Thyroid gland (tissue), 4 donors: ENCODE measurements around the gene IGFBP2.

Source experiments
- POLR2A ChIP-seq, 2 donors: fragments of 450-650 bp; IDR thresholded peaks; one replicate each; pipeline ENCODE4 v1.6.1; 2017; ENCODE audit warnings: antibody characterized with exemption in 2 of 2, mild to moderate bottlenecking in 2 of 2, moderate library complexity in 1 of 2
- TF ChIP-seq, protein P1 (sequence below), 6 experiments: fragments of 200-600 bp in 3 of 6; fragments of 450-650 bp in 3 of 6; sonication (generic) in 3 of 6; IDR thresholded peaks; one replicate each; pipeline ENCODE4 v1.5.1; 2016 to 2019; ENCODE audit warnings: antibody characterized with exemption in 6 of 6, mild to moderate bottlenecking in 2 of 6, inconsistent platforms in 1 of 6, moderate library complexity in 1 of 6

DNA sequence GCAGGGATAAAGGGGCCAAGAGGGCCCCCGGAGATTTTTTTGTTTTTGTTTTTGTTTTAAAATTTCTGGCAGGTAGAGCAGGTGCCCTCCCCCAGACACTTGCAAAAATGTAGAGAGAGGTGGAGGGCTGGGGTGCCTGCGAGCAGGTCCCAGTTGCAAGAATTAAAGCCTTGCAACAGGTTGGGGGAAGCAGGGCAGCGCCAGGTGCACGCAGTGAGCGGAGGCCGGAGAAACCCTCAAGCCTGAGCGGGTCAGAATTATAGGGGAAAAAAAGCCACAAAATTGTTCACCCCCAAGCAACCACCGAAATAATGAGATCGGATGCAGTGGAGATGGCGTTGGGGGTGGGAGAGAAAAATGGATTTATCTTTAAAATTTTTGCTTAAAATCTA, 61.6 kb downstream of the IGFBP2 start:
- no peak for TF ChIP-seq POLR2A (IDR thresholded peaks at IDR 0.05)
- TF ChIP-seq, protein P1, sequence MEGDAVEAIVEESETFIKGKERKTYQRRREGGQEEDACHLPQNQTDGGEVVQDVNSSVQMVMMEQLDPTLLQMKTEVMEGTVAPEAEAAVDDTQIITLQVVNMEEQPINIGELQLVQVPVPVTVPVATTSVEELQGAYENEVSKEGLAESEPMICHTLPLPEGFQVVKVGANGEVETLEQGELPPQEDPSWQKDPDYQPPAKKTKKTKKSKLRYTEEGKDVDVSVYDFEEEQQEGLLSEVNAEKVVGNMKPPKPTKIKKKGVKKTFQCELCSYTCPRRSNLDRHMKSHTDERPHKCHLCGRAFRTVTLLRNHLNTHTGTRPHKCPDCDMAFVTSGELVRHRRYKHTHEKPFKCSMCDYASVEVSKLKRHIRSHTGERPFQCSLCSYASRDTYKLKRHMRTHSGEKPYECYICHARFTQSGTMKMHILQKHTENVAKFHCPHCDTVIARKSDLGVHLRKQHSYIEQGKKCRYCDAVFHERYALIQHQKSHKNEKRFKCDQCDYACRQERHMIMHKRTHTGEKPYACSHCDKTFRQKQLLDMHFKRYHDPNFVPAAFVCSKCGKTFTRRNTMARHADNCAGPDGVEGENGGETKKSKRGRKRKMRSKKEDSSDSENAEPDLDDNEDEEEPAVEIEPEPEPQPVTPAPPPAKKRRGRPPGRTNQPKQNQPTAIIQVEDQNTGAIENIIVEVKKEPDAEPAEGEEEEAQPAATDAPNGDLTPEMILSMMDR (IDR thresholded peaks at IDR 0.05), result no peak
